Stimulated activated CD8-positive, alpha-beta memory T cell treated with anti-CD3 and anti-CD28 coated beads, Interleukin-7, amount 100 ng/mL, for 24 hours (primary cell): Measurements from ENCODE around the gene CIAO3.

Experiments
- DNase-seq: peaks from one replicate; pipeline ENCODE4 v3.0.0-alpha.2; 2020; ENCODE audit warnings: low read depth

The CIAO3 gene

GRCh38 chr16:734981-735881 lies 5.6 kb downstream of the CIAO3 start:
- no peak for DNase-seq

- DNase-seq, result no peak
Measured at GRCh38 chr16:734208-734980, 6.4 kb downstream of the CIAO3 start.

- DNase-seq, result no peak
Measured at GRCh38 chr16:733382-734207, 7.2 kb downstream of the CIAO3 start.

- no peak for DNase-seq
Measured at GRCh38 chr16:732936-733335, 7.9 kb downstream of the CIAO3 start.

GRCh38 chr16:732332-732731 lies 8.5 kb downstream of the CIAO3 start:
- no peak for DNase-seq

GRCh38 chr16:730666-731509 lies 9.9 kb downstream of the CIAO3 start:
- no peak for DNase-seq

GRCh38 chr16:729768-730665 lies 10.8 kb downstream of the CIAO3 start:
- DNase-seq, result no peak

GRCh38 chr16:728890-729744 lies 11.7 kb downstream of the CIAO3 start:
- no peak for DNase-seq

- no peak for DNase-seq
Measured at GRCh38 chr16:728131-728889, 12.5 kb downstream of the CIAO3 start.

- no peak for DNase-seq
Measured at GRCh38 chr16:727291-727977, 13.4 kb downstream of the CIAO3 start.

GRCh38 chr16:726438-727290 lies 14.1 kb downstream of the CIAO3 start, which contains the start of the genes CCDC78 and HAGHL:
Gene CCDC78 (minus strand): TSS chr16:726443. CDS start chr16:726367, 76 bp downstream.
Gene HAGHL (plus strand): TSS chr16:727106. CDS start chr16:727510, 404 bp downstream.
- DNase-seq, result no peak

- DNase-seq, result no peak
Measured at GRCh38 chr16:726188-726437, 14.7 kb downstream of the CIAO3 start.

GRCh38 chr16:725463-726187 lies 15.2 kb downstream of the CIAO3 start:
- DNase-seq, result no peak

GRCh38 chr16:725041-725376 lies 15.8 kb downstream of the CIAO3 start:
- no peak for DNase-seq

GRCh38 chr16:724188-725040 lies 16.4 kb downstream of the CIAO3 start:
- DNase-seq, result no peak

- no peak for DNase-seq
Measured at GRCh38 chr16:723695-724094, 17.1 kb downstream of the CIAO3 start.
